GM12874 (cell line): Measurements from ENCODE around the gene TBATA.
A peak's percentile ranks its signal among the peaks of the same experiment; 100 is the strongest.

Experiments
- TF ChIP-seq, protein P1 (sequence below): IDR thresholded peaks from 2 replicates; pipeline ENCODE4 v1.5.1; 2011; ENCODE audit warnings: low read depth, mild to moderate bottlenecking, control low read depth, low read length, moderate library complexity; ENCODE audit not compliant: insufficient read depth

TBATA gene

DNA sequence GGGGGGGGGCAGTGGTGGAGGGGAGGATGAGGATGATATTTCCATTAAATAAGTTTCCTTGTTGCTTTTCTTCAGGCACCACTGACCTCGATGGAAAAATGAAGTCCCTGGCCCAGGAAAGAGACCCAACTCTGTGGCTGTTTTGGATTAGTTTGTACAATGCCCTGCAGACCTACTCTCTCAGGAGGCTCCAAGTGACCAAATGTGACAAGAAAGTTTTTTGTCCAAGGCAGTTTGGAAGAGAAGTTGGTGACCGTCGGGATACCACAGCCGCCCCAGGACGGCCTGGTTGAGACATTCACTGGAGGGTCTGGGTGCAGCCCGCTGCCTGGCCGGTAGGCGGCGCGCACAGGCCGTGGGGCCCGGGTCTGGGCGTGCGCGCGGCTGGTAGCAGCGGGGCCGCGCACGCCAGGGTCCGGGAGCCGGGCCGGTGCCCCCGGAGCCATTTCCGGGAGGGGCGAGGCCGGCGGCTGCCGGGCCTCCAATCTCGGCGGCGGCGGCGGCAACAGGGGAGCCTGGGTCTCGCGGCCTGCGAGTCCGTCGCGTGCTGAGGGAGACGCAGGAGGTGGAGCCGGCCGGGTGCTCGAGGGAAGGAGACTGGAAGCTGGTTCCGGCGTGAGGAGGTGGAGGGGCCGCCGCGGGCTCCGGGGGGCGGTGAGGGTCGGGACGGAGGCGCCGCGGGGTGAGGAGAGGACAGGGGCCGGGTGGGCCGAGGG, 30.5 kb upstream of the TBATA start, which contains the start of gene SGPL1:
Gene SGPL1, plus strand, starts transcription at position 445 of the 716 bp plus-strand sequence. CDS start 906 bp downstream, outside the sequence.
- TF ChIP-seq, protein P1, sequence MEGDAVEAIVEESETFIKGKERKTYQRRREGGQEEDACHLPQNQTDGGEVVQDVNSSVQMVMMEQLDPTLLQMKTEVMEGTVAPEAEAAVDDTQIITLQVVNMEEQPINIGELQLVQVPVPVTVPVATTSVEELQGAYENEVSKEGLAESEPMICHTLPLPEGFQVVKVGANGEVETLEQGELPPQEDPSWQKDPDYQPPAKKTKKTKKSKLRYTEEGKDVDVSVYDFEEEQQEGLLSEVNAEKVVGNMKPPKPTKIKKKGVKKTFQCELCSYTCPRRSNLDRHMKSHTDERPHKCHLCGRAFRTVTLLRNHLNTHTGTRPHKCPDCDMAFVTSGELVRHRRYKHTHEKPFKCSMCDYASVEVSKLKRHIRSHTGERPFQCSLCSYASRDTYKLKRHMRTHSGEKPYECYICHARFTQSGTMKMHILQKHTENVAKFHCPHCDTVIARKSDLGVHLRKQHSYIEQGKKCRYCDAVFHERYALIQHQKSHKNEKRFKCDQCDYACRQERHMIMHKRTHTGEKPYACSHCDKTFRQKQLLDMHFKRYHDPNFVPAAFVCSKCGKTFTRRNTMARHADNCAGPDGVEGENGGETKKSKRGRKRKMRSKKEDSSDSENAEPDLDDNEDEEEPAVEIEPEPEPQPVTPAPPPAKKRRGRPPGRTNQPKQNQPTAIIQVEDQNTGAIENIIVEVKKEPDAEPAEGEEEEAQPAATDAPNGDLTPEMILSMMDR = peak; percentile 98

GRCh38 chr10:70814126-70814525, 28.9 kb upstream of the TBATA start:
- TF ChIP-seq, protein P1 = no peak

GRCh38 chr10:70812814-70813213, 27.6 kb upstream of the TBATA start:
- TF ChIP-seq, protein P1 = no peak

- TF ChIP-seq, protein P1 = no peak
These were observed 26.7 kb upstream of the TBATA start for GRCh38 chr10:70811881-70812280.

DNA sequence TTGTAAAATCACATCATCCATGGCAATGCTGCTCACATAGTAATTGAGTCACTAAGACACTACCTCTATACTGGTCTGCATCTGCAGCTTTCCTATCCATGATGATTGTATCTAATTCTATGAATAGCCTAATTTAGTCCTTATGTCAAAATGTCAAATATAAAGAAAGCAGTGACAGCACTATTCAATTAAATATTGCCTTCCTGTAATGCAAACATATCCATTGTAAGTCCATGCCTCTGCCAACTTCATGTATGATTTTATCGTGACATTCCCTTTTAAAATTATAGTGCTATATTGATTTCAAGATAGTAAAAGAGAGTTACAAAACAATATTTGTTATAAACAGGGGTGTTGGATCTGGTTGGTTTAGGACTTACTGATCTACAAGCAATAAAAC, 25.8 kb upstream of the TBATA start:
- TF ChIP-seq, protein P1 = no peak

- TF ChIP-seq, protein P1 = no peak
These were observed 24.5 kb upstream of the TBATA start for GRCh38 chr10:70809726-70810125.

GRCh38 chr10:70809011-70809611, 23.9 kb upstream of the TBATA start:
- TF ChIP-seq, protein P1 = no peak
